Nasal cavity respiratory epithelium epithelial cell of viscerocranial mucosa (primary cell): Measurements from ENCODE around the gene FCRL1. TPM values are rescaled to one million over a fixed set of nuclear protein-coding genes. Genes with fewer than 3 reads are reported as not detected.

Source experiments
- total RNA-seq: library from RNA; depleted of rRNA; stranded (reverse); fragments of >200 nt; gene quantifications from 2 replicates; pipeline ENCODE4 v1.2.3, GENCODE V29; 2014

Gene FCRL1
- not detected in 2 replicates for total RNA-seq

GRCh38 chr1:157819896-157820295 is at the start of gene FCRL1:
TSS of gene FCRL1 (minus strand) at chr1:157820120. CDS start at chr1:157820037, 83 bp downstream.

GRCh38 chr1:157841708-157842107 is 21.8 kb upstream of the FCRL1 start, which contains the start of gene CD5L:
TSS of gene CD5L (minus strand) at chr1:157841808. CDS start at chr1:157841701, 107 bp downstream.

GRCh38 chr1:157776971-157777391 is 42.9 kb downstream of the FCRL1 start, which contains the start of gene FCRL2:
TSS of gene FCRL2 (minus strand) at chr1:157777132. CDS start at chr1:157777073, 59 bp downstream.

Other genes with a start within 250 kb of the FCRL1 start
- not detected in 2 replicates for gene FCRL4, start 222.0 kb downstream of the FCRL1 start, total RNA-seq
- gene FCRL3, start 119.4 kb downstream of the FCRL1 start, total RNA-seq, result not detected in 2 replicates
- gene FCRL2, start 43.0 kb downstream of the FCRL1 start, total RNA-seq, result not detected in 2 replicates
- not detected in 2 replicates for gene CD5L, start 21.7 kb upstream of the FCRL1 start, total RNA-seq
- gene KIRREL1, start 173.5 kb upstream of the FCRL1 start, total RNA-seq, result 44.4 and 85.4 TPM in 2 replicates